Thymus (tissue), 11 donors: ENCODE measurements around the gene CNKSR3. TPM values are rescaled to one million over a fixed set of nuclear protein-coding genes. Genes with fewer than 3 reads are reported as not detected.

Experiments used
- DNase-seq, 9 donors: peaks; one replicate each; pipeline ENCODE4 v3.0.0-alpha.2; 2013; ENCODE audit warnings: low spot score in 9 of 9, low read depth in 6 of 9, missing footprints in 1 of 9
- H3K27ac ChIP-seq, 2 donors: one replicate each; pipeline ENCODE4 v1.5.1; 2013; ENCODE audit warnings: control low read depth in 1 of 2, low read depth in 1 of 2, low read length in 1 of 2, mild to moderate bottlenecking in 1 of 2, moderate library complexity in 1 of 2
- H3K27me3 ChIP-seq, 2 donors: one replicate each; pipeline ENCODE4 v1.5.1; 2013; ENCODE audit warnings: low read length in 1 of 2; ENCODE audit not compliant: control insufficient read depth in 2 of 2, insufficient read depth in 1 of 2
- H3K36me3 ChIP-seq, 2 donors: one replicate each; pipeline ENCODE4 v1.5.1; 2013; ENCODE audit warnings: low read length in 1 of 2, mild to moderate bottlenecking in 1 of 2, moderate library complexity in 1 of 2; ENCODE audit not compliant: control insufficient read depth in 2 of 2, insufficient read depth in 2 of 2
- H3K4me1 ChIP-seq, 2 donors: one replicate each; pipeline ENCODE4 v1.5.1; 2013; ENCODE audit warnings: low read length in 2 of 2; ENCODE audit not compliant: control insufficient read depth in 2 of 2, insufficient read depth in 2 of 2
- H3K4me3 ChIP-seq, 2 donors: one replicate each; pipeline ENCODE4 v1.5.1; 2013; ENCODE audit warnings: low read length in 2 of 2, control low read depth in 1 of 2, mild to moderate bottlenecking in 1 of 2
- H3K9me3 ChIP-seq, 2 donors: one replicate each; pipeline ENCODE4 v1.5.1; 2013; ENCODE audit warnings: low read length in 1 of 2, mild to moderate bottlenecking in 1 of 2; ENCODE audit not compliant: control insufficient read depth in 2 of 2, insufficient read depth in 1 of 2
- WGBS: extraction: QIAGEN DNeasy Blood & Tissue Kit; methylation state at CpG from one replicate; pipeline ENCODE4 v1.1.7; 2013; 5-methylcytosine and 5-hydroxymethylcytosine counted together
- polyA plus RNA-seq: library from polyadenylated mRNA; stranded (reverse); fragments of 200-250 nt; gene quantifications from one replicate; pipeline ENCODE4 v1.2.3, GENCODE V29; 2013
- total RNA-seq: library from RNA; stranded (reverse); fragments of 120-200 nt; gene quantifications from one replicate; pipeline ENCODE4 v1.2.4, GENCODE V29; 2013
- donor health status: healthy.

Gene CNKSR3
- total and polyA plus RNA-seq, 2 donors: 5.4 to 8.2 TPM

- Histone ChIP-seq H3K4me3 (no peak overlapping the region), H3K27me3 (no peaks in the 10 kb centered on the region), H3K27ac (no peak overlapping the region), H3K4me1 (no peaks in the 10 kb centered on the region), H3K9me3 (no peaks in the 10 kb centered on the region), H3K36me3 (no peaks in the 10 kb centered on the region)
- WGBS: 98% methylated on average over 3 of the region's 3 CpGs
- DNase-seq: no peak
Observed at GRCh38 chr6:154535147-154535546, 24.7 kb upstream of the CNKSR3 start.

DNA sequence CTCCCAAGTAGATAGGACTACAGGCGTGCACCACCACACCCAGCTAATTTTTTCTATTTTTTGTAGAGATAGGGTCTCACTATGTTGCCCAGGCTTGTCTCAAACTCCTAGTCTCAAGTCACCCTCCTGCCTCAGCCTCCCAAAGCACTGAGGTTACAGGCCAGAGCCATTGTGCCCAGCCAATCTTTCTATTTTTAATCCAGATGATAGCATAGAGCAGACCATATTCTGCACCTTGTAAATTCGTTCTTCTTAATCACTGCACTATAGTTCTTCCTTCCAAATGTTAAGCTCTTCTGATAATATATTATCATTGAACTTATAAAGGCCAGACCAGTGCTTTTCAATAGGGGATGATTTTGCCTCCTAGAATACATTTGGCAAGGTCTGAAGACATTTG is 24.0 kb upstream of the CNKSR3 start:
- Histone ChIP-seq H3K36me3 (no peaks in the 10 kb centered on the region), H3K9me3 (no peaks in the 10 kb centered on the region), H3K4me3 (no peak overlapping the region), H3K27ac (no peak overlapping the region), H3K27me3 (no peaks in the 10 kb centered on the region), H3K4me1 (no peaks in the 10 kb centered on the region)
- no peak for DNase-seq
- 96% methylated on average over 2 of the region's 2 CpGs for WGBS

GRCh38 chr6:154532426-154532825 is 21.9 kb upstream of the CNKSR3 start:
- WGBS: 97% methylated on average over 4 of the region's 4 CpGs

DNA sequence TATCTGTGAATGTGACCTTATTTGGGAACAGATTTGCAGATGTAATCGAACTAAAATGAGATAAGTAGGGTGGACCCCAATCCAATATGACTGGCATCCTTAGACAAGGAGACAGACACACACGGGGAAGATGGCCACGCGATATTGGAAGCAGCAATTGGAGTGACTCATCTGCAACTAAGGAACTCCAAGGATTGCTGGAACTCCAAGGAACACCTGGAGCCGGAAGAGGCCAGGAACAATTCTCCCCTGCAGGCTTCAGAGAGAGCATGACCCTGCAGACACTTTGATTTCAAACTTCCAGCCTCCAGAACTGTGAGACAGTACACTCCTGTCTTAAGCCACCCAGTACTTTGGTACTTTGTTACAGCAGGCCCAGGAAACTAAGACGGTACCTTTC is 19.5 kb upstream of the CNKSR3 start:
- H3K4me1 ChIP-seq: no peaks in the 10 kb centered on the region
- 99% methylated on average over 6 of the region's 6 CpGs for WGBS

More at GRCh38 chr6:154532426-154532825, 21.9 kb upstream of the CNKSR3 start:
- Histone ChIP-seq H3K4me1 (no peaks in the 10 kb centered on the region), H3K27me3 (no peaks in the 10 kb centered on the region), H3K9me3 (no peaks in the 10 kb centered on the region), H3K36me3 (no peaks in the 10 kb centered on the region), H3K4me3 (no peak overlapping the region), H3K27ac (no peak overlapping the region)
- no peak for DNase-seq

DNA sequence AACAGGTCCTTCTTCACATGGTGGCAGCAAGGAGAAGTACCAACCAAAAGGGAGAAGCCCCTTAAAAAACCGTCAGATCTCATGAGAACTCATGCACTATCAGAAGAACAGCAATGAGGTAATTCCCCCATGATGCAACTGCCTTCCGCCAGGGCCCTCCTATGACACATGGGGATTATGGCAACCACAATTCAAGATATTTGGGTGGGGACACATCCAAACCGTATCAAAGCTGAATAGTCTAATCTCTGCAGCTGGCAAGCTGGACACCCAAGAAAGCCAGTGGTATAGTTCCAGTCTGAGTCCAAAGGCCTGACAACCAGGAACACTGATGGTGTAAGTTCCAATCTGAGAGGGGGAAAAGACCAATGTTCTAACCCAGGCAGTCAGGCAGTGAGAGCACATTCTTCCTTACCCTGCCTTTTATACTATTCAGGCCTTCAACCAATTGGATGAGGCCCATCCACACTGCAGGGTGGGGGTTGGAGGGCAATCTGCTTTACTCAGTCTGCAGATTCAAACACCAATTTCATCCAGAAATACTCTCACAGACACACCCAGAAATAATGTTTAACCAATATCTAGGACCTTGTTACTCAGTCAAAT is 17.9 kb upstream of the CNKSR3 start:
- no peak for DNase-seq
- no peaks in the 10 kb centered on the region for H3K27me3 ChIP-seq
- H3K4me3 ChIP-seq: no peak overlapping the region
- H3K4me1 ChIP-seq: no peaks in the 10 kb centered on the region
- H3K27ac ChIP-seq: no peak overlapping the region
- H3K36me3 ChIP-seq: no peaks in the 10 kb centered on the region
- peaks cover 0 to 8% of the 10 kb centered on the region in 2 donors for H3K9me3 ChIP-seq
- 97% methylated on average over 3 of the region's 3 CpGs for WGBS

More for the DNA sequence above, 19.5 kb upstream of the CNKSR3 start:
- H3K27me3 ChIP-seq: no peaks in the 10 kb centered on the region
- no peak overlapping the region for H3K4me3 ChIP-seq
- DNase-seq: no peak
- H3K36me3 ChIP-seq: no peaks in the 10 kb centered on the region
- no peak overlapping the region for H3K27ac ChIP-seq
- peaks cover 0 to 3% of the 10 kb centered on the region in 2 donors for H3K9me3 ChIP-seq

- no peak overlapping the region for H3K27ac ChIP-seq
- WGBS: 11% methylated on average over 1 of the region's 1 CpG
- H3K4me1 ChIP-seq: no peaks in the 10 kb centered on the region
- DNase-seq: no peak
- H3K27me3 ChIP-seq: no peaks in the 10 kb centered on the region
- peaks cover 0 to 8% of the 10 kb centered on the region in 2 donors for H3K9me3 ChIP-seq
- no peak overlapping the region for H3K4me3 ChIP-seq
- H3K36me3 ChIP-seq: no peaks in the 10 kb centered on the region
Observed at GRCh38 chr6:154526996-154527395, 16.5 kb upstream of the CNKSR3 start.

- no peaks in the 10 kb centered on the region for H3K4me1 ChIP-seq
- WGBS: 97% methylated on average over 4 of the region's 4 CpGs
- no peak for DNase-seq
- H3K9me3 ChIP-seq: peaks cover 0 to 8% of the 10 kb centered on the region in 2 donors
- H3K27me3 ChIP-seq: no peaks in the 10 kb centered on the region
- no peak overlapping the region for H3K4me3 ChIP-seq
- H3K27ac ChIP-seq: no peak overlapping the region
- no peaks in the 10 kb centered on the region for H3K36me3 ChIP-seq
Observed at GRCh38 chr6:154522576-154522975, 12.1 kb upstream of the CNKSR3 start.

DNA sequence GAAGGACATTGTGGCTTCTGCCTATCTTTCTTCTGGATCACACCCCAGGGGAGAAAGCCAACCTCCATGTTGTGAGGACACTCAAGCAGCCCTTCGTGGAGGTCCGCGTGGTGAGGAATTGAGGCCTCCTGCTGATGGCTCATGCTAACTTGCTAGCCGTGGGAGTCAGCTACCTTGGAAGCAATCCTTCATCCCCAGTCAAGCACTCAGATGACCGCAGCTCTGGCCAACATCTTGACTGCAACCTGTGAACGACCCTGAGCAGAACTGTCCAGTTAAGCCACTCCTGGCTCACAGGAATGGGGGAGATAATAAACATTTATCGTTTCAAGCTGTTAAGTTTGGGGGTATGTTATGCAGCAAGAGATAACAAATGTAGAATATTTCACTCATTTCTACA is 10.9 kb upstream of the CNKSR3 start:
- H3K27me3 ChIP-seq: no peaks in the 10 kb centered on the region
- no peaks in the 10 kb centered on the region for H3K36me3 ChIP-seq
- WGBS: 98% methylated on average over 7 of the region's 7 CpGs
- peaks cover 0 to 8% of the 10 kb centered on the region in 2 donors for H3K9me3 ChIP-seq
- no peak for DNase-seq
- no peaks in the 10 kb centered on the region for H3K4me1 ChIP-seq
- H3K4me3 ChIP-seq: no peak overlapping the region
- no peak overlapping the region for H3K27ac ChIP-seq

DNA sequence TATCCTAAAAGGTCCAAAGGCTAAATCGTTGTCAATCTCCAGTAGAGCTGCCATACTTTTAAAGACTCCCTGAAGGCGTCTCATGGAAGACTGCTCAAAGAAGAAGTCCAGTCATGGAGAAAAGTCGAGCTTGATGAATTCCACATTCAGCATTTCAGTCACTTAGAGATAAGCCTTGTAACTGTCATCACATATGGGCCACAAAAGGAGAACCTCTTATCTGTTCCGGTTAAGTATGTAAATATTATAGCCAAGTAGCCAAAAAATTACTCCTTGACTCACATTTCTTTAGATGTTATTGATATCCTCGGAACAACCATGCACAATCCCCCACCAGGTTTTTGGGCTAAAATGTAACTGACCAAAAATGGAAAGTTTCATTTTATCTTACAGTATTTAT is 9.8 kb upstream of the CNKSR3 start:
- no peak for DNase-seq
- Histone ChIP-seq H3K9me3 (peaks cover 0 to 6% of the 10 kb centered on the region in 2 donors), H3K36me3 (no peaks in the 10 kb centered on the region), H3K4me3 (no peak overlapping the region), H3K4me1 (no peaks in the 10 kb centered on the region), H3K27ac (no peak overlapping the region), H3K27me3 (no peaks in the 10 kb centered on the region)
- 74% methylated on average over 5 of the region's 5 CpGs for WGBS
